GM10266 (cell line): ENCODE data around the gene PTPRG.

Experiments used
- DNase-seq: peaks from one replicate; pipeline ENCODE4 v3.0.0; 2012; ENCODE audit errors: extremely low spot score
- CTCF ChIP-seq: IDR thresholded peaks from 2 replicates; pipeline ENCODE4 v1.5.1; 2012; ENCODE audit warnings: mild to moderate bottlenecking, low read depth; ENCODE audit not compliant: control insufficient read depth, insufficient read depth; ENCODE audit errors: missing control alignments

PTPRG gene

GRCh38 chr3:61831973-61832372 lies 270.6 kb downstream of the PTPRG start:
- no peak for TF ChIP-seq CTCF
- no peak for DNase-seq

- TF ChIP-seq CTCF, result no peak
- no peak for DNase-seq
Observed at GRCh38 chr3:61832375-61833229, 271.2 kb downstream of the PTPRG start.

- DNase-seq, result no peak
- TF ChIP-seq CTCF, result no peak
Observed at GRCh38 chr3:61839256-61839655, 277.9 kb downstream of the PTPRG start.

GRCh38 chr3:61841111-61841845 lies 279.9 kb downstream of the PTPRG start:
- DNase-seq, result no peak
- TF ChIP-seq CTCF, result no peak

GRCh38 chr3:61841988-61842387 lies 280.6 kb downstream of the PTPRG start:
- DNase-seq, result no peak
- TF ChIP-seq CTCF, result no peak

GRCh38 chr3:61844346-61844745 lies 283.0 kb downstream of the PTPRG start:
- TF ChIP-seq CTCF, result no peak
- no peak for DNase-seq

- no peak for TF ChIP-seq CTCF
- DNase-seq, result no peak
Observed at GRCh38 chr3:61846488-61846887, 285.1 kb downstream of the PTPRG start.
